GM12865 (cell line): Measurements from ENCODE around the gene SCN4B.
"Not testable (repeated sequence)": the region's sequence is repeated elsewhere in the genome, so short reads cannot be mapped to it uniquely, and the experiment has no call there.

Experiments used
- DNase-seq: peaks from one replicate; pipeline ENCODE4 v3.0.0; 2010; ENCODE audit warnings: low read depth
- H3K4me3 ChIP-seq: 2 replicates; pipeline ENCODE4 v1.5.1; 2011; ENCODE audit warnings: mild to moderate bottlenecking, low read depth, low read length, control low read depth
- CTCF ChIP-seq: IDR thresholded peaks from 2 replicates; pipeline ENCODE4 v1.5.1; 2011; ENCODE audit warnings: low read length, control low read depth, low read depth, inconsistent platforms; ENCODE audit not compliant: insufficient read depth; ENCODE audit errors: missing control alignments

SCN4B gene

GRCh38 chr11:118194835-118195627 is 42.4 kb upstream of the SCN4B start:
- DNase-seq, result no peak
- no peak for TF ChIP-seq CTCF
- no peak overlapping the region for H3K4me3 ChIP-seq

- H3K4me3 ChIP-seq, result no peak overlapping the region
- peak; percentile 67 for DNase-seq
- no peak for TF ChIP-seq CTCF
These were observed 41.4 kb upstream of the SCN4B start for GRCh38 chr11:118193910-118194566.

- not testable (repeated sequence) for H3K4me3 ChIP-seq, DNase-seq
These were observed 40.2 kb upstream of the SCN4B start for GRCh38 chr11:118192817-118193216.

GRCh38 chr11:118190942-118191506 is 38.4 kb upstream of the SCN4B start:
- not testable (repeated sequence) for DNase-seq, H3K4me3 ChIP-seq

GRCh38 chr11:118186346-118187107 is 33.9 kb upstream of the SCN4B start:
- DNase-seq, result no peak
- no peak for TF ChIP-seq CTCF
- H3K4me3 ChIP-seq, result no peak overlapping the region

- TF ChIP-seq CTCF, result no peak
- H3K4me3 ChIP-seq, result no peak overlapping the region
- no peak for DNase-seq
These were observed 32.4 kb upstream of the SCN4B start for GRCh38 chr11:118184784-118185579.

- H3K4me3 ChIP-seq, DNase-seq: not testable (repeated sequence)
These were observed 31.1 kb upstream of the SCN4B start for GRCh38 chr11:118183691-118184090.

GRCh38 chr11:118180300-118180703 is 27.7 kb upstream of the SCN4B start:
- peak; percentile 35 for DNase-seq
- TF ChIP-seq CTCF, result no peak
- H3K4me3 ChIP-seq, result no peak overlapping the region
